ENCODE data around the gene ZNF581.

ZNF581 gene, protein sequence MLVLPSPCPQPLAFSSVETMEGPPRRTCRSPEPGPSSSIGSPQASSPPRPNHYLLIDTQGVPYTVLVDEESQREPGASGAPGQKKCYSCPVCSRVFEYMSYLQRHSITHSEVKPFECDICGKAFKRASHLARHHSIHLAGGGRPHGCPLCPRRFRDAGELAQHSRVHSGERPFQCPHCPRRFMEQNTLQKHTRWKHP

DNA sequence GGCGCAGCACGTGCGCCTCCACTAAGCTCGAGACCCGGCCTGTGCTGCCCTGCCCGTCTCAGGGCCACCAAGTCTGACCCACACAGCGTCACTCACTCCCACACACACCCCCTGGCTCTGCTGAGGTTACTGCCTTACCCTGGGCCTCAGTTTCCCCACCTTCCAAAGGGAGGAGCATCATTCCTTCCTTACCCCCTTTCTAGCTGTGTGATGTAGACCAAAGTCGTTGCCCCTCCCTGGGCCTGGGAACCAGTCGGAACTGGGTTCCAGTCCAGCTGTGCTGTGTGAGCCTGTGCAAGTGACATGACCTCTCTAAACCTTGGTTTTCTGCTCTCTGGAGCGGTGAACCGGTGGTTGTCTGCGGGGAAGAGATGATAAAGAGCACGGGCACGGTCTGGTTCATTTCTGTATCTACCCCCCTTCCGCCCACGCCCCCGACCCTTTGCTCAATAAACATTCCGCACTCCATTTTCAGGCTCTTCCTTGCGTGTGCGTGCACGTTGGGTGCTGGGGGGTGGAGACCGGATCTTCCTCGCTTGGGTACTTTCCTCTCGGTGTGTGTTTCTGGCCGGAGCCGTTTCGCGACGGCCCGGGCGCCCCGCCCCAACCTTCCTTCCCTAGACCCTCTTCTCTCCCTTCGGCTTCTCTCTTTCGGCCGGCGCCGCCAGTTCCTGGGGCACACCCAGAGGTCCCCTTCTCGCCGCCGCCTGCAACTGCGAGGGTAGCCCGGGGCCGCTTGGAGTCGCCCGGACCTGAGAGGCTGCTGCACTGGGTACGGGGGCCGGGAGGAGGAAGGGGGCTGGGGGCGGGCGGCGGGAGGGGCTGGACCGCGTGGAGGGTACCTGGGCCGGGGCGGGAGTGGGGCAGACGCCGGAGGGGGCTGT, at the start of gene ZNF581:
Gene ZNF581 (plus strand): TSS at position 647 of the 884 bp plus-strand sequence. CDS start 923 bp downstream, outside the sequence.
- DNase-seq: peak; percentile 53 to 78

DNA sequence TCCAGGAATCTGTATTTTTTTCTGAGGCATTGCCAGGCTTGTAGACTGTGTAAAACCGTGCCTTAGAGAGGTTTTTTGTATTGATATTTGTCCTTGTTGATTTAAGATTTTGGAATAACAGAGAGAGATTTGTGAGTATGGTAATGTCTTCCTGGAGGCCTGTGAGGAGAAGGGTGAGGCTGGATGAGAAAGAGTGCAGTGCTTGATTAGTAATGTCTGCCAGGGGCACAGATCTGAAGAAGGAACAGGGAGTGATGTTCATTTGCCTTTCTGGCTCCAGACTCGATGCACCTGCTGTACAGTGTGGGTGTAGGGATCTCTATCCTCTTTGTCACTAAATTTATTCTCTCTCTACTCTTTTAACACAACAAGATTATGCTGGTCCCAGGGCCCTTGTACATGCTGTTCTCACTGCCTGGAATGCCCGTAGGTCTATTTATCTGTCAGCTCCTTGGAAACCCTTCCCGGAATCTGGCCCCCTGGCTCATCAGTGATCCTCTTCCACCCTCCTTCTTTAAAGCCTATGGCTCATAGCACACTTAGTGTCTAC, 48.4 kb upstream of the ZNF581 start:
- DNase-seq: no peak

DNA sequence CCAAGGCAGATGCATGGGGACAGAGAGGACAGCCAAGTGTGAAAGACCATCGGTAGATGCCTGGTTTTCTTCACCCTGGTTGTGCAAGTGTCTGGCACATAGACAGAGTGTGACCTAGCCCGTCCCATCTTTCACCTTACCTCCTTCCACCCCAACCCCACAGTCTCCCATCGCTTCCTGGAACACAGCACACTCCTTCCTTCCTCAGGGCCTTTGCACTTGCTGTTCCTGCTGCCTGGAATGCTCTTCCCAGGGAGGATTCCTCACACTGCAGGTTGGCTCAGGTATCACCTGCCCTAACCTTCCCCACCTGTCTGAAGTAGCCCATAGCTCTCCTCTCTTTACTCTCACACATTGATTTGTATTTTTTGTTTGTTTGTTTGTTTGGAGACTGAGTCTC, 47.1 kb upstream of the ZNF581 start:
- DNase-seq: no peak

DNA sequence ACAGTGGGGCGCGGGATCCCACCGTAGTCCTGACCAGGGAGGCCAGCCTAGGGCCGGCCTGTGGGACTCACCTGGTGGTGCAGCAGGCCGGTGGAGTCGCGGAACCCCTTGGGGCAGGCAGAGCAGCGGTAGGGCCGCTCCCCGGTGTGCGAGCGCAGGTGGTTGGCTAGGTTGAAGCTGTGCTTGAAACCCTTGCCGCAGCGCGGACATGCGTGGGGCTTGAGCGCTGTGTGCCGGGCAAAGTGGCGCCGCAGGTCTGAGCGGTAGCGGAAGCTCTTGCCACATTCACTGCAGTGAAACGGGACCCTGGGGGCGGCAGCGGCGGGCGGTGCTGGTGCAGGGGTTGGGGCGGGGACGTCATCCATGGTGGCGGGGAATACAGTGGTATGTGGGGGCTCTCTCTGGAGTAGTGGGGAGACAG, 45.9 kb upstream of the ZNF581 start:
- DNase-seq: no peak

DNA sequence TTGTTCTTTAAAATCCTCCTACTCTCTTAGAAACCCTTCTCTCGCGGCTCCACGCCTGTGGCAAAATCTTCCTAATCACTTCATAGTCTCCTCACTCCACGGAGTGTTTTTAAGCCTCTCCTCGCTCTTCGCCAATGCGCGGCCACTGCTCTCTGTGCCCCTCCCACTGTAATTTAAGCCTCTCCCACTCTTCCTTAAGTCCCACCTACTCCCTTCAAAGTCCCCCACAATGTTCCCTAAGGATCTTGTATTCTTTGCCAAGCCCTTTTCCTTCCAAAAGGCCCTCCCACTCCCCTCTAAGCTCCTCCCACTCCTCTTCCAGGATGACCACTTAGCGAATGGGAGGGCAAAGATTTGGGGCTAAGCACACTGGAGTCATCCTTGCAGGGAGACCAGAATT, 45.4 kb upstream of the ZNF581 start:
- no peak for DNase-seq

DNA sequence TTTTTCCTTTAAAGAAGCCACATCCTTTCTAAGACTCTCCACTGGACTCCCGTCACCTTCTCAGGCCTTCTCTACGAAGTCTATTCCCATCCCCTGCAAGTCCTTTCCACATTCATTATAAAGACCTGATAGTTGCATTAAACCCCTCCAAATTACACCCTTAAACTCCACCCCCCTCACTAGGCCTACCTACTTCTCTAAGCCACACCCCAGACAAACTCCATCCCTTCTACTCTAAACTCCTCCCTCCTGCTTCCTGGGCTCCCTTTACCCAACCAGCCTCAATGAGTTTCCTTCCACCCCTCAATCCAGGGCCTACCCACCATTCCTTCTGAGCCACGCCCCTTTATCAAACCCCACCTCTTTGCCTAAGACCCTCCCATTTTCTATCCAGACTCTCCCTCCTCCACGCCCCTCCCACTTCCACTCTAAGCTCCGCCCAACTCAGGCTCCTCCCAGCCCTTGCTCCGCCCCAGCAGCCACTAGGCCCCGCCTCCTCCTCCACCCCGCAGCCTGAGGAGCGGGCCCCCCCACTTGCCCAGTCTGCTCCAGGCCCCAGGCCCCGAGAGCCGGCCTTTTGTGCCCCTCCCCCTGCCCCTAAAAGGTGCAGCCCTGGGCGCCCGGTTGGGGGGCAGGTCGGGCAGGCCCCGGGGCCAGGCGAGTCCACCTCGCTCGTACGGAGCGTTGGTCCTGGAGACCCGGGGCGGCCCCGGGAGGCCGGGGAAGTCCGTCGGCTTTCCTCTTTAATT, 44.6 kb upstream of the ZNF581 start:
- DNase-seq: peak; percentile 74 to 89

DNA sequence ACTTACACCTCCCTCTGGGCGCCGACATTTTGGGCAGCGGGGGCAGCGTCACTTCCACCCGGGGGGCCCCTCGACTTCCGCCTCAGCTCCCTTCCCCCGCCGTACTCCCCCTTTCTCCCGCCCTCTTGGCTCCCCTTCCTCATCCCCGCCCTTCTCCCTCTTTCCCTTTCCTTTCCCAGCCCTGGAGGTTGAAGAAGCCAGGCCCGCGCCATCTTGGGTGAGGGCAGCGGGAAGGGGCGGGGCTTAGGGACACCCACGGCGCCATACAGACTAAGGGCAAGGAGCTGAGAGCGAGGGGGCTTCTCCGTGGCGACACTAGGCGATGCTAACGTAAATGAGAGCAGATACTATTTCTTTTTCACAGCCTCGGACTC, 44.0 kb upstream of the ZNF581 start, which contains the start of gene FIZ1:
Gene FIZ1 (minus strand): TSS at position 50 of the 374 bp plus-strand sequence. CDS start 1,652 bp downstream, outside the sequence.
- DNase-seq: peak; percentile 97 to 99

DNA sequence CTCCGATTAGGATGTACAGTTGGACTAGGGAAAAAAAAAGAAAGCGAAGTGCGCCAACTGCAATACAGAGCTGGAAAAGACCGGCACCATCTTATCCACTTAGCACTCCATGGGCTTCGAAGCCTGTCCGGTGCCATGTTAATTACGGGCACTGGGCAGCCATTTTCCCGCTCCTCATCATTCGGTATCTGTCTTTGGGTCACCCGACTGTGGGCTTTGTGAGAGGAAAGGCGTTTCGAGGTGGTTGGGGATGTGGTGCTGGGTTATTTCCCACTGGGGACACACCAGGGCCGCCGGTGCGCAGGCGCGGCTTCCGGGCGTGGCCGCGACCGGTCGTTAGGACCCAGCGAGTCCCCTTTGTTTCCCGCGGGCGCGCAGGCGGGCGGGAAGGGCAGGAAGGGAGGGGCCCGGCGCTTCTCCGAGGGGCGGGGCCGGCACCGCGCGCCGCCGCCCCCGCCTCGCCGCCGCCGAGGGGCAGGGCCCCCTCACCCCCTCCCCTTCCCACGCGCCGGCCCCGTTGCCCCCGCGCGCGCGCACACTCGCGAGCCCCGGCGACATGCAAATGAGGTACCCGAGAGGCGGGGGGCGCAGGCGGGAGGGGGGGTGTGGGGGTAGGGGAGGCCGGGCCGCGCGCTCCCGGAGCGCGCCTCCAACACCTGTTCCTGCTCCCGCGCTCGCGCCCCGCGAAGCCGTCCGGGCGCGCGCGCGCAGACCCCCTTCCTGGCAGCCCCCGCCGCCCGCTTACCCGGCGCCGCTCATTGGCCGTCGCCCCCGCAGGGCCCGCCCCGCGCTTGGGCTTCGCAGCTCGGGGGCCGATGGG, 43.4 kb upstream of the ZNF581 start, which contains the start of gene ZNF524:
Gene ZNF524 (plus strand): TSS at position 447 of the 820 bp plus-strand sequence. CDS start 1,825 bp downstream, outside the sequence.
- DNase-seq: peak; percentile 93 to 94

DNA sequence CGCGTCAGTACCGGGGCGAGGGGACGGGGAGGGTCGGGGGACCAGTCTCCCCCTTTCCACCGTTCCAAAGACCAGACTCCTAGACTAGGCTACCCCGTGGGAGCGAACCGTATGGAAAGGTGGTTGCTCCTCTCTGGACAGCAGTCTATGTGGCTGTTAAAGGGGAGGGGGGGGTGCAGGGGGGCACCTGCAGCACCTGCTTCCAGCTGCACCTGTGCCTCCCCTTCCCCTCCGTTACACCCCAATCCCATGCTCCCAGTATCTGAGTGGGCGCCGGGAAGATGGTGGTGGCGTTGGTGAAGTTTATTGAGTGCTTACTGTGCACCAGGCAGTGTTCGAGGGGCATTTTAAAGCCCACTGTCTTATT, 42.8 kb upstream of the ZNF581 start:
- DNase-seq: no peak

DNA sequence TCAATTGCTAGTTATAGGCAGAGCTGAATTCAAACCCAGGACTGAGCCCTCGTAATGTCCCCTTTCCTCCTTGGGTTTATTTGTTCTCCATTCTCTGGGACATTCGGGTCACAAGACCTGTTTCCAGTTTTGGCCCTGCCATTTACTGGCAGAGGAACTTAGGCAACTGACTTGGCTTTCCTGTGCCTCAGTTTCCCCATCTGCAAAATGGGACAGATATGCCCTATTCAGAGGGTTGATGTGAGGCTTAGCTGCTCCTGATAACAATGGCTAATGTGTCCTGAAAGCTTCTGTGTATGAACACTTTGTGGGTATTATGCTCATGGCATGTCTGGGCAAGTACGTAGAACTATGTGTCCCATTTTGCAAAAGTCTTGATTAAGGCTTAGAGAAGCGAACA, 42.4 kb upstream of the ZNF581 start:
- no peak for DNase-seq

DNA sequence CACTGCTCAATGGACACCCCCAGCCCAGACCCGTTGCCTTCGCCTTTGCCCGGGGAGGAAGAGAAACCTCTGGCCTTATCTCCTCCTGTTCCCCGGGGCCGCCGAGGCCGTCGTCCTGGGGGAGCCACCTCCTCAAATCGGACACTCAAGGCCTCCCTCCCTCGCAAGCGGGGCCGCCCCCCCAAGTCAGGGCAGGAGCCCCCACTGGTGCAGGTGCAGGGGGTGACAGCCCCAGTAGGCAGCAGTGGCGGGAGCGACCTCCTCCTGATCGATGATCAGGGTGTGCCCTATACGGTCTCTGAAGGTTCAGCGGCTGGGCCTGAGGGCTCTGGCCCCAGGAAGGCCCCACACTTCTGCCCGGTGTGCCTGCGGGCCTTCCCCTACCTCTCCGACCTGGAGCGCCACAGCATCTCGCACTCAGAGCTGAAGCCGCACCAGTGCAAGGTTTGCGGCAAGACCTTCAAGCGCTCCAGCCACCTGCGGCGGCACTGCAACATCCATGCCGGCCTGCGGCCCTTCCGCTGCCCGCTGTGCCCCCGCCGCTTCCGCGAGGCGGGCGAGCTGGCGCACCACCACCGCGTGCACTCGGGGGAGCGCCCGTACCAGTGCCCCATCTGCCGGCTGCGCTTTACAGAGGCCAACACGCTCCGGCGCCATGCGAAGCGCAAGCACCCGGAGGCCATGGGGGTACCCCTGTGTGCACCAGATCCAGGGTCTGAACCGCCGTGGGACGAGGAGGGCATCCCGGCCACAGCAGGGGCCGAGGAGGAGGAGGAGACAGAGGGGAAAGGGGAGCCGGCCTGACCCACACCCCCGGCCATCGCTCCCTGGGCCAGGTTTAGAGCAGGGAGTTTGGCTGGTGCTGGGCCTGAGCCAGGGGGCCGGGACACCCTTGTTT, 41.1 kb upstream of the ZNF581 start:
- no peak for DNase-seq

DNA sequence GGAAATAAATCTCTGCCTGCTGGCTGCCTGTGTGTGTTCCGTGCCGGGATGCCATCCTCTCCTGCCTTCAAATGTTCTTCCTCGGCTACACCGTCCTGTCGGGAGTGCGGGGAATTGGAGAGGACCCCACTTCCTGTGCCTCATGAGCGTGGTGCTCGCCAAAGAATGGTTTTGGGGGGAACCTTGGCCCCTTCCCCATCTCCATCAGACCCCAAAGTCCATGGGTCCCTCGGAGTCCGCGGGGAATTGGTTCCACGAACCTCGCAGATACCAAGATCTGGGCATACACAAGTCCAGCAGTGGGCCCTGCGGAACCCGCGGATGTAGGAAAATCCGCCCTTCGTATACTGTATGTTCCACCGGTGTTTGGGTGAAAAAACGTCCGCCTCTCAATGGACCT, 40.3 kb upstream of the ZNF581 start:
- no peak for DNase-seq

DNA sequence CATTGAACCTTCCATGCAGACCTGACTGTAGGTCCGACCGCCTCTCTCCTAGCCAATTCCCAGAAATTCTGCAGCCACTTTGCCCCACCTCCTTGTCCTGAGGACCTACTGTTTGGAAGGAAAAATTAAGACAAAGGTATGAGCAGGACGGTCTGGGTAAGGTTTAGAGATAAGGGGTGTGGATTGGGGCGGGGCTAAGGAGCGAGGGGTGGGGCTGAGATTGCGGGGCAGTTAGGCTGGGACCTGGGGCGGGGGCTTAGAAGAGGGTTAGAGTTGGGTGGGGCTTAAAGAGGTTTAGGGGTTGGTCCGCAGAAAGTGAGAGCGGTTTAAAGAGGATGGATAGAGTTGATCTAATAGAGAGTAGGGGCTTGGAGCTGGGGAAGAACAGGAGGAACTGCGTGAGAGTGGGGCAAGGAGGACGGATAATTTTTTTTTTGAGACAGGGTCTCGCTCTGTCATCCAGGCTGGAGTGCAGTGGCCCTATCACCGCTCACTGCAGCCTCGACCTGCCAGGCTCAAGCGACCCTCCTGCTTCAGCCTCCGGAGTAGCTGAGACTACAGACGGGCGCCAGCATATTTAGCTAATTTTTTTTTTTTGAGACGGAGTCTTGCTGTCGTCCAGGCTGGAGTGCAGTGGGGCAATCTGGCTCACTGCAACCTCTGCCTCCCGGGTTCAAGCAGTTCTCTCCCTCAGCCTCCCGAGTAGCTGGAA, 39.7 kb upstream of the ZNF581 start:
- DNase-seq: no peak

DNA sequence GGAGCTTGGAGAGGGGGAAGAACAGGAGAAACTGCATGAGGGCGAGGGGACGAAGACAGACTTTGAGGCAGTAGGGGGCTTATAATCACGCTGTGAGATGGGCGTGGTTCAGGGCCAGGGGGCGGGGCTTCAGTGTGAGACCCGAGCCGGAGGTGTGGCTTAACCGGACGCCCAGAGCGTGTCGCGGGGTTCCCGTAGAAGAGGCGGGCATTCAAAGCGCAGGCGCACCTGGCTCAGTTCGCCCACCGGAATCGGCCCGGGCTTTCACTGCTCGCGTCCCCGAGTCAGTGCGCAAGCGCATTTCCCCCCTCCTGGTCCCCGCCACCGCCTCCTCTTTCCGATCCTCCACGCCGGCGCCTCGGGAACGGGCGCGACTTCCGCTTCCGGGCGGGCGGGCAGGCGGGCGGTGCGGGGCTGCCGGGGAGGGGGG, 38.2 kb upstream of the ZNF581 start:
- DNase-seq: peak; percentile 97 to 98

DNA sequence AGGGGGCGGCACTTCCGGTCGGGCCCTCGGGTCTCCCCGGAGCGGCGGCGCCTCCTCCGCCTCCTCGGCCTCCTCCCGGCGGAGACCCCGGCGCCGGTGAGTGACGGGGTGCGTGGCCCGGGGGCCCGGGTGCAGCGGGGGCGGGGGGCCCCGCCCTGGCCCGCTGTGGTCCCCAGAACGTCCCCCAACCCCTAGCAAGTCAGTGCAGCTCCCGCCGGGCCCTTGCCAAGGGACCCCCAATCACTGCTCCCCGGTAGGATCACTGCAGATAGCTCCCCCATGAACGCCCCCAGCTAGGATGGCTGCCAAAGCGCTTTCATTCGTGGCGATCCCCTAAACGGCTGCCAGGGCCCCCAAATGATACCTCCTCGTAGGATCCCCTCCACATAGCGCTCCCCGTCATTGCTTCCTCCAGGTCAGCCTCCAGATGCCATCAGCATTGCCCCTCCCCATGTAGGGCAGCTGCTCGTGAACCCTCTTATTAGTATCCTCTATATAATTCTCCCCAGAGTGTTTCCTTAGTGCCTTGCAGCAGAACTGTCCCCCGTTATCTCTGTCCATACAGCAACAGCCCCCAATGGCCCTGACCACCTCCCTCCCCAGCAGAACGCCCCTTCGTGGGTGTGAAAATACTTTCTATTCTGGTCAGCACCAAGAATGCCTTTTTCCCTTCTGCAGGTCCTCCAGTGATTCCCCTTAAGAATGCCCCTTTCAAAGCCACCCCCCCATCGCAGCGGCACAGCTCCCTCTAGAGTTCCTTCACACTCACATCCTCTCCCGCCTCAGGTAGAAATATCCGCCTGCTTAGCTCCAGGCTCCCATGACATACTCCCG, 37.6 kb upstream of the ZNF581 start, which contains the start of gene ZNF865:
Gene ZNF865 (plus strand): TSS at position 11 of the 834 bp plus-strand sequence. CDS start 7,972 bp downstream, outside the sequence.
- peak; percentile 76 to 82 for DNase-seq

DNA sequence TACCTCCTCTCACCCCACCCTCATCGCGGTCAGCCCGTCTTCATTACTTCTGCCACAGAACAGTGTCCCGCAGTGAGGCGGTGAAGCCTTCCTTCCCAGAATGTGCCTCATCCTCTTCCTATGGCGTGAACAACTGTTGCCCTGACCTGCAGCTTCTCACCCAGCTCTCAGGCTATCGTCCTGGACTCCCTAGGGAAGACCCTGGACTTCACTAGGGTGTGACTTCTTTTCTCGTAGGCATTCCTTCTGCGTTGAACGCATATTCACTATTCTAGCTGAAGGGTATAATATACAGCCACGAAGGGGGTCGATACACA, 37.0 kb upstream of the ZNF581 start:
- no peak for DNase-seq

DNA sequence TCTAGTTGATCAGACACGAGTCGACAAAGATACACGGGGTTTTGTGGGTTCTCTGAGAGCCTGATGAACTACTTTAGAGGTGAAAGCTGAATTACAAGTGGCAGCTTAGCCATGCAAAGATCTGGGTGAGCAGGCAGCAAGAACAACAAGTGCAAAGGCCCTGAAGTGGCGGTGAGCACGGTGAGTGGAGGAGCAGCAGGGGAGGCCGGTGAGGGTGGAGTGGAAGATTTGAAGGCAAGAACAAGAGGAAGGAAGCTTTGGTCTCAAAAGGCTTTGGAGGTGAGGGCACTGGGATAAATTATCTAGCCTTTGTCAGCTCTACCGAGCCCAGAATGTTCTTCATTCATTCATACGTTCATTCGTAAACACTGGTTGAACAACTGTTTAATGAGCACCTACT, 36.6 kb upstream of the ZNF581 start:
- no peak for DNase-seq

DNA sequence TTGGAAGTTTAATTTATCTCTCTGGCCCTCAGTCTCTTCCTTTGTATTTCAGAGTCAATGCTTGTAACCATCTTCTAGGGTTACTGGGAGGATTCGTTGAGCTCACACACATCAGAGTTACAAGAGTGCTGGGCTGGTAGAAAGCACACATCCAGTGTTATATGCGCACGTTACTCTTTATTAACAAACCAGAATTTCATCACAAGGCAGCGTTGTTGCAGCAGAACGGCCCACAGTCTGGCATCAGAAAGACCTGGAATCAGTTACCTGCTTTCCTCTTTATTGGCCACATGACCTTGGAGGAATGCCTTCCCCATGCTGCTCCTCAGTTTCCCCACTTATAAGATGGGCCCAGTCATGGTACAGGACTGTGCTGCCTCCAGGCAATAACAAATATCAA, 34.1 kb upstream of the ZNF581 start:
- no peak for DNase-seq

DNA sequence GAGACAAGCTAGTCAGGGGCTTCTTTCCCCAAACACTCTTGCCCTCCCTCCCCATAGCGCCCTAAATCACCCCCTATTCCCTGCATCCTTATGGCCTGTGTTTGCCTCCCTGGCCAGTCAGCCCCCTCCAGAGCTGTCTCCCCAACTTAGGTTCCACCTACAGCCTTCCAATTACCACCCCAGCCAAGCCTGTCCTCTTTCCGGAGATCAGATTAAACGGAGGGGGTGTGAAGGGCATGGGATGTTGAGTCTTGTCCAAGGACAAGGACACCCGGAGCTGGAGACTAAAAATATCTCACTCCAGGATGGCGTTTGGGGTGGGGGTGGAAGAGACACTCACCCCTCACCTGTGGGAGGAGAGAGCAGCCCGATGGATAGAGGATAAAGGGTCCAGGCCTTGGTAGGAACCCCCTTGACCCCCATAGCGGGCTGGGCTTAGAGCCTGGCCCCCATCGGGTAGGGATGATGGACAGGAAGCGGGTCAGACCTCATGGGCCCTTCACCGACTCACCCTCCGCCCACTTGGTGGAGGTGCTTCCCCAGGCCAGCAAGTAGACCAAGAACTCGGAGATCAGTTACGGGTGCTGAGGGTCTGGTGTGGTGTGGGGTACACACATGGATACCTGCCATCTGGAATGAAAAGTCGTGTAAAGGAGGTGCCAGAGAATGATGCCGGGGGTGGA, 32.0 kb upstream of the ZNF581 start:
- DNase-seq: no peak
